ENCODE measurements around the gene LEO1.

GRCh38 chr15:51931638-51932037, 39.9 kb downstream of the LEO1 start:
- TF ChIP-seq CTCF (IDR thresholded peaks at IDR 0.05; ENCODE audit: insufficient read depth, low read length, poor library complexity, severe bottlenecking) (no peak), EZH2phosphoT487 (conservative IDR thresholded peaks at IDR 0.05; ENCODE audit: low read length) (no peak)

Data from SU-DHL-6 (cell line).